Measurements from ENCODE around the gene KATNAL2.
A peak's percentile ranks its signal among the peaks of the same experiment; 100 is the strongest.

Gene KATNAL2

GRCh38 chr18:47115205-47115604 is 197.8 kb downstream of the KATNAL2 start:
- DNase-seq: no peak

GRCh38 chr18:47118981-47119380 is 201.6 kb downstream of the KATNAL2 start:
- no peak for DNase-seq

- no peak for DNase-seq
Measured at GRCh38 chr18:47120428-47120827, 203.0 kb downstream of the KATNAL2 start.

GRCh38 chr18:47121146-47121545 is 203.7 kb downstream of the KATNAL2 start:
- DNase-seq: no peak

- no peak for DNase-seq
Measured at GRCh38 chr18:47141289-47141688, 223.9 kb downstream of the KATNAL2 start.

GRCh38 chr18:47143153-47143552 is 225.8 kb downstream of the KATNAL2 start:
- DNase-seq: no peak

GRCh38 chr18:47143899-47144485 is 226.6 kb downstream of the KATNAL2 start:
- no peak for DNase-seq

GRCh38 chr18:47146206-47146605 is 228.8 kb downstream of the KATNAL2 start:
- DNase-seq: no peak

- DNase-seq: no peak
Measured at GRCh38 chr18:47149457-47150028, 232.1 kb downstream of the KATNAL2 start.

GRCh38 chr18:47150029-47150823 is 232.8 kb downstream of the KATNAL2 start, which contains the start of gene HDHD2:
TSS of gene HDHD2 (minus strand) at chr18:47150500. CDS start at chr18:47136439, 14,061 bp downstream.
- DNase-seq: peak; percentile 61

- no peak for DNase-seq
Measured at GRCh38 chr18:47150824-47151366, 233.5 kb downstream of the KATNAL2 start.

GRCh38 chr18:47151439-47151838 is 234.0 kb downstream of the KATNAL2 start:
- no peak for DNase-seq

Data from activated gamma-delta T cell (primary cell).